ENCODE data around the gene SH3BGRL2. TPM values are rescaled to one million over a fixed set of nuclear protein-coding genes. Genes with fewer than 3 reads are reported as not detected.
"Not testable (repeated sequence)": the region's sequence is repeated elsewhere in the genome, so short reads cannot be mapped to it uniquely, and the experiment has no call there.

Gene SH3BGRL2
- total RNA-seq, 2 experiments from 2014 or later = 0.12 to 0.42 TPM

- ATAC-seq (no peak), DNase-seq (no peak)
- Mint-ChIP-seq H3K9me3 (ENCODE audit: low read depth) (no peaks in the 10 kb centered on the region), H3K4me3 (no peak overlapping the region), H3K4me1 (no peaks in the 10 kb centered on the region), H3K27ac (no peak overlapping the region), H3K36me3 (no peaks in the 10 kb centered on the region), H3K27me3 (peaks cover 6% of the 10 kb centered on the region)
- CTCF ChIA-PET = no interaction called here
Observed at GRCh38 chr6:79647741-79648140, 16.6 kb downstream of the SH3BGRL2 start.

- H3K4me1 Mint-ChIP-seq = no peaks in the 10 kb centered on the region
- peaks cover 5% of the 10 kb centered on the region for H3K27me3 Mint-ChIP-seq
- no peaks in the 10 kb centered on the region for H3K9me3 Mint-ChIP-seq (ENCODE audit: low read depth)
- H3K36me3 Mint-ChIP-seq = no peaks in the 10 kb centered on the region
- DNase-seq = no peak
- no peak overlapping the region for H3K27ac Mint-ChIP-seq
- ATAC-seq = no peak
- CTCF ChIA-PET = interaction anchor here (0.6 to 1.3 kb wide), 2 partner anchors 14 to 24 kb away, joined by 3 read pairs; no protein-coding TSS in a partner anchor
- H3K4me3 Mint-ChIP-seq = no peak overlapping the region
Observed at GRCh38 chr6:79648328-79648727, 17.2 kb downstream of the SH3BGRL2 start.

- Mint-ChIP-seq H3K4me1 (no peaks in the 10 kb centered on the region), H3K9me3 (ENCODE audit: low read depth) (no peaks in the 10 kb centered on the region), H3K36me3 (no peaks in the 10 kb centered on the region), H3K27ac (no peak overlapping the region), H3K4me3 (no peak overlapping the region), H3K27me3 (peaks cover 2% of the 10 kb centered on the region)
- no peak for DNase-seq
- ATAC-seq = no peak
- CTCF ChIA-PET = interaction anchor here (0.6 to 1.3 kb wide), 2 partner anchors 14 to 24 kb away, joined by 3 read pairs; no protein-coding TSS in a partner anchor
Observed at GRCh38 chr6:79649016-79649415, 17.9 kb downstream of the SH3BGRL2 start.

GRCh38 chr6:79650950-79651349 lies 19.8 kb downstream of the SH3BGRL2 start:
- no peak overlapping the region for H3K4me3 Mint-ChIP-seq
- peaks cover 2% of the 10 kb centered on the region for H3K27me3 Mint-ChIP-seq
- H3K27ac Mint-ChIP-seq = no peak overlapping the region
- no peaks in the 10 kb centered on the region for H3K36me3 Mint-ChIP-seq
- H3K9me3 Mint-ChIP-seq (ENCODE audit: low read depth) = no peaks in the 10 kb centered on the region
- no peaks in the 10 kb centered on the region for H3K4me1 Mint-ChIP-seq
- ATAC-seq (no peak), DNase-seq (no peak)
- CTCF ChIA-PET = no interaction called here

GRCh38 chr6:79656134-79656533 lies 25.0 kb downstream of the SH3BGRL2 start:
- peaks cover 3% of the 10 kb centered on the region for H3K4me1 Mint-ChIP-seq
- ATAC-seq (no peak), DNase-seq (no peak)
- H3K4me3 Mint-ChIP-seq = no peak overlapping the region
- H3K27ac Mint-ChIP-seq = no peak overlapping the region
- CTCF ChIA-PET = no interaction called here
- no peaks in the 10 kb centered on the region for H3K9me3 Mint-ChIP-seq (ENCODE audit: low read depth)
- H3K36me3 Mint-ChIP-seq = no peaks in the 10 kb centered on the region
- H3K27me3 Mint-ChIP-seq = peaks cover 10% of the 10 kb centered on the region

GRCh38 chr6:79657238-79657637 lies 26.1 kb downstream of the SH3BGRL2 start:
- Mint-ChIP-seq H3K27ac (no peak overlapping the region), H3K4me1 (peaks cover 3% of the 10 kb centered on the region), H3K27me3 (peaks cover 13% of the 10 kb centered on the region), H3K4me3 (no peak overlapping the region), H3K36me3 (no peaks in the 10 kb centered on the region), H3K9me3 (ENCODE audit: low read depth) (no peaks in the 10 kb centered on the region)
- CTCF ChIA-PET = no interaction called here
- DNase-seq (no peak), ATAC-seq (no peak)

GRCh38 chr6:79663655-79664054 lies 32.5 kb downstream of the SH3BGRL2 start:
- not testable (repeated sequence) for ATAC-seq, H3K4me3 Mint-ChIP-seq

GRCh38 chr6:79665725-79666551 lies 34.8 kb downstream of the SH3BGRL2 start:
- ATAC-seq (no peak), DNase-seq (no peak)
- Mint-ChIP-seq H3K36me3 (no peaks in the 10 kb centered on the region), H3K9me3 (ENCODE audit: low read depth) (no peaks in the 10 kb centered on the region), H3K27me3 (peaks cover 5% of the 10 kb centered on the region), H3K27ac (no peak overlapping the region), H3K4me1 (peaks cover 8% of the 10 kb centered on the region), H3K4me3 (no peak overlapping the region)
- CTCF ChIA-PET = interaction anchor here (1.1 kb wide), 1 partner anchor 109 kb away, joined by 3 read pairs; no protein-coding TSS in a partner anchor

More at GRCh38 chr6:79663655-79664054, 32.5 kb downstream of the SH3BGRL2 start:
- peaks cover 13% of the 10 kb centered on the region for H3K27me3 Mint-ChIP-seq
- H3K9me3 Mint-ChIP-seq (ENCODE audit: low read depth); H3K27ac Mint-ChIP-seq; H3K4me1 Mint-ChIP-seq; DNase-seq; H3K36me3 Mint-ChIP-seq: not testable (repeated sequence)
- CTCF ChIA-PET = interaction anchor here (0.6 to 0.7 kb wide), 2 partner anchors 9 to 126 kb away, joined by 3 to 4 read pairs; no protein-coding TSS in a partner anchor

GRCh38 chr6:79666634-79667033 lies 35.5 kb downstream of the SH3BGRL2 start:
- Mint-ChIP-seq H3K27me3 (no peaks in the 10 kb centered on the region), H3K27ac (no peak overlapping the region), H3K4me3 (no peak overlapping the region), H3K9me3 (ENCODE audit: low read depth) (no peaks in the 10 kb centered on the region), H3K36me3 (no peaks in the 10 kb centered on the region), H3K4me1 (peaks cover 15% of the 10 kb centered on the region)
- CTCF ChIA-PET = interaction anchor here (1.1 kb wide), 1 partner anchor 109 kb away, joined by 3 read pairs; no protein-coding TSS in a partner anchor
- no peak for ATAC-seq
- DNase-seq = no peak

- Mint-ChIP-seq H3K27ac (no peak overlapping the region), H3K36me3 (no peaks in the 10 kb centered on the region), H3K4me1 (peaks cover 26% of the 10 kb centered on the region), H3K4me3 (no peak overlapping the region), H3K9me3 (ENCODE audit: low read depth) (no peaks in the 10 kb centered on the region), H3K27me3 (no peaks in the 10 kb centered on the region)
- DNase-seq (no peak), ATAC-seq (no peak)
- CTCF ChIA-PET = no interaction called here
Observed at GRCh38 chr6:79668381-79668780, 37.3 kb downstream of the SH3BGRL2 start.

GRCh38 chr6:79669766-79670165 lies 38.6 kb downstream of the SH3BGRL2 start:
- Mint-ChIP-seq H3K27ac (no peak overlapping the region), H3K36me3 (no peaks in the 10 kb centered on the region), H3K27me3 (no peaks in the 10 kb centered on the region), H3K9me3 (ENCODE audit: low read depth) (no peaks in the 10 kb centered on the region), H3K4me3 (no peak overlapping the region), H3K4me1 (peaks cover 26% of the 10 kb centered on the region)
- ATAC-seq = no peak
- DNase-seq = no peak
- CTCF ChIA-PET = interaction anchor here (0.6 to 1.7 kb wide), 2 partner anchors 200 to 877 kb away, joined by 4 to 5 read pairs; no protein-coding TSS in a partner anchor

GRCh38 chr6:79670789-79671188 lies 39.7 kb downstream of the SH3BGRL2 start:
- Mint-ChIP-seq H3K27ac (no peak overlapping the region), H3K36me3 (no peaks in the 10 kb centered on the region)
- DNase-seq = no peak

GRCh38 chr6:79671600-79672266 lies 40.6 kb downstream of the SH3BGRL2 start:
- Mint-ChIP-seq H3K27ac (peak overlapping the region; percentile 67), H3K9me3 (ENCODE audit: low read depth) (no peaks in the 10 kb centered on the region), H3K4me1 (peaks cover 26% of the 10 kb centered on the region), H3K4me3 (no peak overlapping the region), H3K27me3 (no peaks in the 10 kb centered on the region), H3K36me3 (no peaks in the 10 kb centered on the region)
- CTCF ChIA-PET = interaction anchor here (0.8 to 2.7 kb wide), 6 partner anchors 8 to 101 kb away, joined by 3 to 13 read pairs (median 4); no protein-coding TSS in a partner anchor
- DNase-seq = peak; percentile 69
- ATAC-seq = peak; percentile 89

More at GRCh38 chr6:79670789-79671188, 39.7 kb downstream of the SH3BGRL2 start:
- Mint-ChIP-seq H3K4me1 (peaks cover 26% of the 10 kb centered on the region), H3K9me3 (ENCODE audit: low read depth) (no peaks in the 10 kb centered on the region), H3K27me3 (no peaks in the 10 kb centered on the region), H3K4me3 (no peak overlapping the region)
- CTCF ChIA-PET = interaction anchor here (1.7 kb wide), 1 partner anchor 199 kb away, joined by 5 read pairs; no protein-coding TSS in a partner anchor
- no peak for ATAC-seq

All from activated CD8-positive, alpha-beta memory T cell treated with anti-CD3 and anti-CD28 coated beads, Interleukin-2, amount 10 ng/mL, durations not matched to agents 7 days and 5 days (primary cell).